ENCODE results near the gene PRKCE. TPM values are rescaled to one million over a fixed set of nuclear protein-coding genes. Genes with fewer than 3 reads are reported as not detected.

Gene PRKCE
- total and polyA plus RNA-seq, 2 of the 8 experiments (the other 6 are each of a cell fraction or from before 2014, with no cell fraction given), result 0.54 to 2.1 TPM

- no peaks in the 10 kb centered on the region for H3K36me3 ChIP-seq (ENCODE audit: control insufficient read depth in 2 of 4, insufficient read depth in 4 of 4, low read length in 3 of 4)
- no peak overlapping the region for H3K27ac ChIP-seq (ENCODE audit: low read depth, low read length)
- H3K4me3 ChIP-seq (ENCODE audit: extremely low read depth in 1 of 4, insufficient read depth in 2 of 4, low read depth in 3 of 4, low read length in 4 of 4), result no peak overlapping the region
- H3K79me1 ChIP-seq (ENCODE audit: low read depth, low read length), result no peaks in the 10 kb centered on the region
- no peak overlapping the region for H3K4ac ChIP-seq (replicated peaks; ENCODE audit: insufficient read length, low read depth, low read length)
- FAIRE-seq (no peak), DNase-seq (ENCODE audit: low read depth in 1 of 2, low spot score in 2 of 2) (no peak)
- no peak overlapping the region for H3K56ac ChIP-seq (replicated peaks; ENCODE audit: insufficient read length, low read depth, low read length)
- no peaks in the 10 kb centered on the region; a peak in 1 of 4 replicates for H3K9me3 ChIP-seq (ENCODE audit: insufficient read depth in 2 of 2, low read depth in 1 of 2, low read length in 1 of 2)
- H2AK5ac ChIP-seq (ENCODE audit: low read depth, low read length), result no peak overlapping the region
- POLR2A ChIA-PET (ENCODE audit: partially characterized antibody), result no interaction called here
- H3K23ac ChIP-seq (ENCODE audit: insufficient read length), result no peak overlapping the region
- 0 out of 2 replicates have a peak overlapping the region, but pooled peaks have one; percentile 12 for H2AFZ ChIP-seq (ENCODE audit: low read length)
- H2BK120ac ChIP-seq (replicated peaks; ENCODE audit: low read depth, low read length), result no peak overlapping the region
- 91% methylated on average over 7 of the region's 7 CpGs; no CpG with 5 or more reads in 1 of the 2 experiments for WGBS, 2 experiments (ENCODE audit: extremely low coverage in 1 of 2, insufficient coverage in 1 of 2, insufficient read length in 1 of 2, insufficient replicate concordance in 2 of 2, low coverage in 1 of 2, low lambda C conversion rate in 2 of 2, missing lambda C conversion rate in 1 of 2)
- no peak overlapping the region for H3K14ac ChIP-seq (ENCODE audit: insufficient read length)
- no peak overlapping the region for H2BK12ac ChIP-seq (ENCODE audit: low read depth, low read length)
- H4K5ac ChIP-seq (ENCODE audit: insufficient read length, low read depth, low read length), result no peak overlapping the region
- no peaks in the 10 kb centered on the region for H3K79me2 ChIP-seq (ENCODE audit: control insufficient read depth in 1 of 2, insufficient read depth in 2 of 2, low read length in 2 of 2)
- H3K4me1 ChIP-seq (replicated peaks in 1 of 4; ENCODE audit: control insufficient read depth in 3 of 4, insufficient read depth in 4 of 4, low read length in 3 of 4), result peaks cover 9 to 17% (median 10%) of the 10 kb centered on the region in 4 experiments
- no peak overlapping the region for H4K91ac ChIP-seq (replicated peaks; ENCODE audit: insufficient read length, low read length)
- H3K9ac ChIP-seq (replicated peaks in 1 of 4; ENCODE audit: extremely low read depth in 1 of 4, low read depth in 3 of 4, low read length in 3 of 4), result no peak overlapping the region
- no peak overlapping the region for H2BK15ac ChIP-seq (ENCODE audit: low read length)
- no peak overlapping the region for H4K8ac ChIP-seq (ENCODE audit: extremely low read depth, insufficient read depth, low read length)
- H3K23me2 ChIP-seq (ENCODE audit: low read depth, low read length), result no peaks in the 10 kb centered on the region
- H4K20me1 ChIP-seq (replicated peaks in 1 of 2; ENCODE audit: control insufficient read depth in 1 of 2, insufficient read depth in 2 of 2, low read length in 2 of 2), result no peaks in the 10 kb centered on the region
- no peak overlapping the region for H3K4me2 ChIP-seq (ENCODE audit: insufficient read depth in 1 of 2, low read depth in 2 of 2, low read length in 2 of 2)
- TF ChIP-seq SIN3A (conservative IDR thresholded peaks at IDR 0.05 in 1 of 2, IDR thresholded peaks at IDR 0.05 in 1 of 2; ENCODE audit: low read depth in 1 of 2, low read length in 2 of 2) (no peak), TCF12 (IDR thresholded peaks at IDR 0.05; ENCODE audit: low read depth, low read length) (no peak), CREB1 (IDR thresholded peaks at IDR 0.05) (no peak), ATF2 (IDR thresholded peaks at IDR 0.05; ENCODE audit: low read length) (no peak), BRCA1 (IDR thresholded peaks at IDR 0.05; ENCODE audit: low read depth, low read length) (no peak)
- H3K27me3 ChIP-seq (replicated peaks in 1 of 4; ENCODE audit: control insufficient read depth in 3 of 4, extremely low read depth in 1 of 4, insufficient read depth in 3 of 4, low read length in 3 of 4), result no peaks in the 10 kb centered on the region
- H2BK20ac ChIP-seq (ENCODE audit: low read length), result no peak overlapping the region
- CTCF ChIA-PET (ENCODE audit: partially characterized antibody), result interaction anchor here (0.7 to 1.6 kb wide), 3 partner anchors 9 to 213 kb away, joined by 3 to 6 read pairs (median 3); no protein-coding TSS in a partner anchor
- no peak overlapping the region for H2BK5ac ChIP-seq (ENCODE audit: low read depth, low read length)
- H3K18ac ChIP-seq (ENCODE audit: extremely low read depth, low read length), result no peak overlapping the region
Observed at GRCh38 chr2:46227674-46228289, 576.3 kb downstream of the PRKCE start.
